ENCODE measurements around the gene HMGCS2. TPM values are rescaled to one million over a fixed set of nuclear protein-coding genes. Genes with fewer than 3 reads are reported as not detected.
"Not testable (repeated sequence)": the region's sequence is repeated elsewhere in the genome, so short reads cannot be mapped to it uniquely, and the experiment has no call there.

Gene HMGCS2
- total RNA-seq, 1 experiment from 2014 or later = not detected

- in situ Hi-C loops (cut with HindIII; ENCODE audit: low sequenced_read_pairs) = no loop called here
- no peak for DNase-seq (ENCODE audit: low spot score)
These were observed 55.5 kb downstream of the HMGCS2 start for GRCh38 chr1:119713039-119713748.

- in situ Hi-C loops (cut with HindIII; ENCODE audit: low sequenced_read_pairs) = no loop called here
- DNase-seq (ENCODE audit: low spot score) = peak; percentile 29
These were observed 56.2 kb downstream of the HMGCS2 start for GRCh38 chr1:119712342-119713038.

- in situ Hi-C loops (cut with HindIII; ENCODE audit: low sequenced_read_pairs) = no loop called here
- DNase-seq (ENCODE audit: low spot score) = peak; percentile 51
These were observed 56.8 kb downstream of the HMGCS2 start, which contains the start of gene PHGDH for GRCh38 chr1:119711804-119712341. TSS of gene PHGDH (plus strand) at chr1:119711934. CDS start at chr1:119712023, 89 bp downstream.

GRCh38 chr1:119711356-119711803, 57.3 kb downstream of the HMGCS2 start:
- DNase-seq (ENCODE audit: low spot score); in situ Hi-C loops (cut with HindIII; ENCODE audit: low sequenced_read_pairs): not testable (repeated sequence)

- DNase-seq (ENCODE audit: low spot score); in situ Hi-C loops (cut with HindIII; ENCODE audit: low sequenced_read_pairs): not testable (repeated sequence)
These were observed 62.1 kb downstream of the HMGCS2 start for GRCh38 chr1:119706599-119706998.

- in situ Hi-C loops (cut with HindIII; ENCODE audit: low sequenced_read_pairs) = no loop called here
- DNase-seq (ENCODE audit: low spot score) = no peak
These were observed 64.8 kb downstream of the HMGCS2 start for GRCh38 chr1:119703666-119704450.

GRCh38 chr1:119702384-119702783, 66.3 kb downstream of the HMGCS2 start:
- in situ Hi-C loops (cut with HindIII; ENCODE audit: low sequenced_read_pairs) = no loop called here
- DNase-seq (ENCODE audit: low spot score) = no peak

GRCh38 chr1:119701659-119702058, 67.0 kb downstream of the HMGCS2 start:
- in situ Hi-C loops (cut with HindIII; ENCODE audit: low sequenced_read_pairs) = no loop called here
- DNase-seq (ENCODE audit: low spot score) = no peak

GRCh38 chr1:119700326-119700725, 68.4 kb downstream of the HMGCS2 start:
- in situ Hi-C loops (cut with HindIII; ENCODE audit: low sequenced_read_pairs) = no loop called here
- no peak for DNase-seq (ENCODE audit: low spot score)

Other genes with a start within 250 kb of the HMGCS2 start
- gene ZNF697, start 120.6 kb downstream of the HMGCS2 start, total RNA-seq (2014; rRNA removed; shearing (Covaris generic)) = 2.6 and 4.5 TPM in 2 replicates
- 180 and 181 TPM in 2 replicates for gene PHGDH, start 57.0 kb downstream of the HMGCS2 start, total RNA-seq (2014; rRNA removed; shearing (Covaris generic))
- gene REG4, start 42.6 kb upstream of the HMGCS2 start, total RNA-seq (2014; rRNA removed; shearing (Covaris generic)) = not detected in 2 replicates
- not detected in 2 replicates for gene ADAM30, start 127.6 kb upstream of the HMGCS2 start, total RNA-seq (2014; rRNA removed; shearing (Covaris generic))